GM19099 (cell line): ENCODE data around the gene UBE2J2.
A peak's percentile ranks its signal among the peaks of the same experiment; 100 is the strongest.

Source experiments
- POLR2A ChIP-seq: IDR thresholded peaks from 3 replicates; pipeline ENCODE4 v1.6.1; 2011; ENCODE audit warnings: low read depth; ENCODE audit not compliant: insufficient read length; ENCODE audit errors: extremely low read depth

The UBE2J2 gene

GRCh38 chr1:1237874-1238701, 35.6 kb downstream of the UBE2J2 start:
- TF ChIP-seq POLR2A: no peak

- no peak for TF ChIP-seq POLR2A
These were observed 36.4 kb downstream of the UBE2J2 start for GRCh38 chr1:1236945-1237873.

- TF ChIP-seq POLR2A: no peak
These were observed 37.4 kb downstream of the UBE2J2 start for GRCh38 chr1:1236176-1236763.

- TF ChIP-seq POLR2A: no peak
These were observed 38.5 kb downstream of the UBE2J2 start for GRCh38 chr1:1235016-1235744.

GRCh38 chr1:1234180-1234808, 39.4 kb downstream of the UBE2J2 start:
- no peak for TF ChIP-seq POLR2A

- TF ChIP-seq POLR2A: no peak
These were observed 40.1 kb downstream of the UBE2J2 start for GRCh38 chr1:1233567-1233892.

GRCh38 chr1:1232796-1233566, 40.7 kb downstream of the UBE2J2 start:
- no peak for TF ChIP-seq POLR2A

GRCh38 chr1:1232208-1232795, 41.4 kb downstream of the UBE2J2 start, which contains the start of gene B3GALT6:
B3GALT6 (plus strand) TSS chr1:1232237; CDS start chr1:1232279, 42 bp downstream.
- TF ChIP-seq POLR2A: peak; percentile 69

- peak; percentile 94 for TF ChIP-seq POLR2A
These were observed 42.0 kb downstream of the UBE2J2 start, which contains the start of gene SDF4 for GRCh38 chr1:1231400-1232207. SDF4 (minus strand) TSS chr1:1232001; CDS start chr1:1228772, 3,229 bp downstream.

- TF ChIP-seq POLR2A: no peak
These were observed 42.8 kb downstream of the UBE2J2 start for GRCh38 chr1:1230656-1231399.

- no peak for TF ChIP-seq POLR2A
These were observed 43.9 kb downstream of the UBE2J2 start for GRCh38 chr1:1229770-1230169.
